ENCODE measurements around the gene LCE7A. TPM values are rescaled to one million over a fixed set of nuclear protein-coding genes. Genes with fewer than 3 reads are reported as not detected.

The LCE7A gene
- total and polyA plus RNA-seq, 2 donors (not counting 1 experiment from before 2014, with no cell fraction given): not detected

DNA sequence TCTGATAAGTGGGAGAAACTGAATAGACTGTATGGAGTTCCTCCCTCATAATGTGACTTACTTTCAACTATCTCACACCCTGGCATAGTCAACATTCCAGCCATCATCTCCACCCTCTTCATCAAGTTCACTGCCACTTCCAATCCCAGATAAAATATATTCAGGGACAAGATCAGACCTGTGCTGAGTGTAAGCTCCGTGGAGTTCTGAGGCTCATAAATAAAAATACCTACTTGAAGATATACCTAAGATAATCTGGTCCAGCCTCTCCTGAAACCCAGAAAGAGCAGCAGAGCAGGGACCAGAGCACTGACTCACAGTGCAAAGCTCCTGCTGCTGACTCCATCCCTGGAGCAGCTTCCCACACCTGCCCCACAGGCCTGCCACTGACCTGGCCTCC lies 1.7 kb upstream of the LCE7A start:
- Histone ChIP-seq H2AFZ (ENCODE audit: insufficient read depth, low read depth, low read length, poor library complexity, severe bottlenecking) (no peak overlapping the region), H3K36me3 (replicated peaks in 1 of 2; ENCODE audit: control extremely low read depth in 1 of 2, control insufficient read depth in 1 of 2, extremely low read depth in 1 of 2, insufficient read depth in 2 of 2, low read length in 1 of 2) (no peaks in the 10 kb centered on the region), H3K27me3 (replicated peaks in 1 of 4; ENCODE audit: control extremely low read depth in 1 of 4, control insufficient read depth in 3 of 4, insufficient read depth in 4 of 4, low read length in 3 of 4) (no peaks in the 10 kb centered on the region), H3K9me3 (ENCODE audit: control extremely low read depth in 1 of 3, control insufficient read depth in 2 of 3, insufficient read depth in 1 of 3, low read length in 2 of 3) (no peaks in the 10 kb centered on the region), H3K4me1 (ENCODE audit: control insufficient read depth in 2 of 2, insufficient read depth in 2 of 2, low read length in 2 of 2) (no peaks in the 10 kb centered on the region), H3K4me3 (ENCODE audit: control extremely low read depth in 1 of 5, extremely low read depth in 1 of 5, insufficient read depth in 1 of 5, low read depth in 2 of 5, low read length in 4 of 5) (no peak overlapping the region), H3K4me2 (replicated peaks; ENCODE audit: low read depth, low read length, poor library complexity, severe bottlenecking) (no peak overlapping the region), H3K9ac (ENCODE audit: low read length) (no peak overlapping the region), H3K79me2 (ENCODE audit: control insufficient read depth, insufficient read depth, low read length) (no peaks in the 10 kb centered on the region), H4K20me1 (ENCODE audit: control insufficient read depth, insufficient read depth, low read length, poor library complexity, severe bottlenecking) (no peaks in the 10 kb centered on the region), H3K27ac (ENCODE audit: low read length in 2 of 2) (no peak overlapping the region)
- Mint-ChIP-seq H3K27ac (no peak overlapping the region), H3K27me3 (peaks cover 22% of the 10 kb centered on the region), H3K4me1 (no peaks in the 10 kb centered on the region), H3K4me3 (no peak overlapping the region), H3K9me3 (ENCODE audit: insufficient read depth) (no peaks in the 10 kb centered on the region)
- DNase-seq (no peak), ATAC-seq (ENCODE audit: low read depth) (no peak)
- POLR2A ChIA-PET: no interaction called here
- WGBS (ENCODE audit: insufficient coverage): 77% methylated on average over 1 of the region's 1 CpG
- no peak for TF ChIP-seq EZH2 (IDR thresholded peaks at IDR 0.05; ENCODE audit: borderline replicate concordance, insufficient read depth, low read depth, low read length, poor library complexity, severe bottlenecking)
- TF ChIP-seq, protein P1, sequence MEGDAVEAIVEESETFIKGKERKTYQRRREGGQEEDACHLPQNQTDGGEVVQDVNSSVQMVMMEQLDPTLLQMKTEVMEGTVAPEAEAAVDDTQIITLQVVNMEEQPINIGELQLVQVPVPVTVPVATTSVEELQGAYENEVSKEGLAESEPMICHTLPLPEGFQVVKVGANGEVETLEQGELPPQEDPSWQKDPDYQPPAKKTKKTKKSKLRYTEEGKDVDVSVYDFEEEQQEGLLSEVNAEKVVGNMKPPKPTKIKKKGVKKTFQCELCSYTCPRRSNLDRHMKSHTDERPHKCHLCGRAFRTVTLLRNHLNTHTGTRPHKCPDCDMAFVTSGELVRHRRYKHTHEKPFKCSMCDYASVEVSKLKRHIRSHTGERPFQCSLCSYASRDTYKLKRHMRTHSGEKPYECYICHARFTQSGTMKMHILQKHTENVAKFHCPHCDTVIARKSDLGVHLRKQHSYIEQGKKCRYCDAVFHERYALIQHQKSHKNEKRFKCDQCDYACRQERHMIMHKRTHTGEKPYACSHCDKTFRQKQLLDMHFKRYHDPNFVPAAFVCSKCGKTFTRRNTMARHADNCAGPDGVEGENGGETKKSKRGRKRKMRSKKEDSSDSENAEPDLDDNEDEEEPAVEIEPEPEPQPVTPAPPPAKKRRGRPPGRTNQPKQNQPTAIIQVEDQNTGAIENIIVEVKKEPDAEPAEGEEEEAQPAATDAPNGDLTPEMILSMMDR (IDR thresholded peaks at IDR 0.05): no peak
- CTCF ChIA-PET: interaction anchor here (1.2 kb wide), 1 partner anchor 15 kb away, joined by 3 read pairs; no protein-coding TSS in a partner anchor
- intact Hi-C loops (cut with micrococcal nuclease): no loop called here

DNA sequence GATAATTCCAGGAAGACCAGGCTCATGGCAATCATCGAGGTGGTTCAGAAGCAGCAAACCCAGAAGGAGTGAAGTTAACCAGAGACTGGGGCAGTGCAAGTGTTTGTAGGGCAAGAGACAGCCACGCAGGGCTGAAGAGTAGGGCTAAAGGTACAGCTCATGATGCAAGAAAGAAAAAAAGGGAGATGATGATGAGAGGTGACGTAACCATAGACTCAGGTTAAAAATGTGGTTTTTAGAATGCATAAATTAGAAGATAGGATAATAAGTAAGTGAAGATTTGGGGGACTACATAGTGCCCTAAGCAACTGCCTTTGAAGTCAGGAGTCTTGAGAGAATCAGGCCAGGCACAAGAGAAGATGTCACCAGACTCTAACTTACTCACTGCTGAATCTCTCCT lies 333 bp downstream of the LCE7A start:
- no peak for TF ChIP-seq EZH2 (IDR thresholded peaks at IDR 0.05; ENCODE audit: borderline replicate concordance, insufficient read depth, low read depth, low read length, poor library complexity, severe bottlenecking)
- TF ChIP-seq, protein P1 (IDR thresholded peaks at IDR 0.05): no peak
- H3K27ac ChIP-seq (ENCODE audit: low read length in 2 of 2): no peak overlapping the region
- H3K4me1 ChIP-seq (ENCODE audit: control insufficient read depth in 2 of 2, insufficient read depth in 2 of 2, low read length in 2 of 2): no peaks in the 10 kb centered on the region
- Mint-ChIP-seq H3K27ac (no peak overlapping the region), H3K4me1 (no peaks in the 10 kb centered on the region), H3K27me3 (peaks cover 22% of the 10 kb centered on the region), H3K4me3 (no peak overlapping the region), H3K9me3 (ENCODE audit: insufficient read depth) (no peaks in the 10 kb centered on the region)
- ChIA-PET CTCF (interaction anchor here (1.5 kb wide), 1 partner anchor 11 kb away, joined by 5 read pairs; no protein-coding TSS in a partner anchor), POLR2A (no interaction called here)
- WGBS (ENCODE audit: insufficient coverage): 73% methylated on average over 3 of the region's 3 CpGs
- no peak overlapping the region for H3K4me3 ChIP-seq (ENCODE audit: control extremely low read depth in 1 of 5, extremely low read depth in 1 of 5, insufficient read depth in 1 of 5, low read depth in 2 of 5, low read length in 4 of 5)
- H3K9ac ChIP-seq (ENCODE audit: low read length): no peak overlapping the region
- ATAC-seq (ENCODE audit: low read depth): no peak
- H3K4me2 ChIP-seq (replicated peaks; ENCODE audit: low read depth, low read length, poor library complexity, severe bottlenecking): no peak overlapping the region
- H3K36me3 ChIP-seq (replicated peaks in 1 of 2; ENCODE audit: control extremely low read depth in 1 of 2, control insufficient read depth in 1 of 2, extremely low read depth in 1 of 2, insufficient read depth in 2 of 2, low read length in 1 of 2): no peaks in the 10 kb centered on the region
- no peaks in the 10 kb centered on the region for H3K9me3 ChIP-seq (ENCODE audit: control extremely low read depth in 1 of 3, control insufficient read depth in 2 of 3, insufficient read depth in 1 of 3, low read length in 2 of 3)
- no peak for DNase-seq
- no peaks in the 10 kb centered on the region for H3K27me3 ChIP-seq (replicated peaks in 1 of 4; ENCODE audit: control extremely low read depth in 1 of 4, control insufficient read depth in 3 of 4, insufficient read depth in 4 of 4, low read length in 3 of 4)
- intact Hi-C loops (cut with micrococcal nuclease): no loop called here
- H4K20me1 ChIP-seq (ENCODE audit: control insufficient read depth, insufficient read depth, low read length, poor library complexity, severe bottlenecking): no peaks in the 10 kb centered on the region
- no peak overlapping the region for H2AFZ ChIP-seq (ENCODE audit: insufficient read depth, low read depth, low read length, poor library complexity, severe bottlenecking)
- no peaks in the 10 kb centered on the region for H3K79me2 ChIP-seq (ENCODE audit: control insufficient read depth, insufficient read depth, low read length)

Data from B cell (primary cell).